Left lung (tissue), 10 donors: Measurements from ENCODE around the gene KCNN2. TPM values are rescaled to one million over a fixed set of nuclear protein-coding genes. Genes with fewer than 3 reads are reported as not detected.

Experiments
- ATAC-seq: fragments of 200-7000 bp; cut with Tn5 transposase; one replicate; pipeline ENCODE4 v1.9.1; 2020; ENCODE audit warnings: moderate library complexity
- DNase-seq, 4 donors: peaks; one replicate each; pipeline ENCODE4 v3.0.0-alpha.2; 2013 to 2020
- H3K27ac ChIP-seq, 2 donors: fragments of 200-600 bp; sonication (generic) in 1 of 2; one replicate each; pipeline versions ENCODE4 v1.5.0 to v1.8.0; 2020 to 2021
- H3K27me3 ChIP-seq, 2 donors: fragments of 200-600 bp; sonication (generic) in 1 of 2; one replicate each; pipeline versions ENCODE4 v1.5.0 to v1.8.0; 2020 to 2021
- H3K36me3 ChIP-seq, 2 donors: fragments of 200-600 bp; sonication (generic) in 1 of 2; one replicate each; pipeline versions ENCODE4 v1.5.0 to v1.8.0; 2020 to 2021
- H3K4me1 ChIP-seq, 2 donors: fragments of 200-600 bp; one replicate each; pipeline ENCODE4 v1.8.0; 2021
- H3K4me3 ChIP-seq, 2 donors: fragments of 200-600 bp; sonication (generic) in 1 of 2; one replicate each; pipeline versions ENCODE4 v1.5.0 to v1.8.0; 2020 to 2021; ENCODE audit warnings: mild to moderate bottlenecking in 1 of 2
- H3K9me3 ChIP-seq, 2 donors: fragments of 200-600 bp; sonication (generic) in 1 of 2; one replicate each; pipeline versions ENCODE4 v1.5.0 to v1.8.0; 2020 to 2021
- intact Hi-C, 2 donors: fragments of 100-400 bp; cut with DNase I; formaldehyde crosslinking; loops; one replicate each; pipeline versions ENCODE4 v1.11.2 to v1.14.2; 2022
- polyA plus RNA-seq, 6 donors: library from polyadenylated mRNA; unstranded; fragments of 120-200 nt; gene quantifications; one replicate each; pipeline ENCODE4 v1.2.1, GENCODE V29; 2013; ENCODE audit not compliant: insufficient read length in 6 of 6
- total RNA-seq, 2 donors: library from RNA; stranded (reverse); fragmentation: NEBNext Ultra II Directional; extraction: Animal tissue kit (Norgen Biotek cat#: 25700); gene quantifications; one replicate each; pipeline ENCODE4 v1.2.1, GENCODE V29; 2021
- TF ChIP-seq, protein P1 (sequence below), 2 donors: fragments of 200-600 bp; sonication (generic) in 1 of 2; IDR thresholded peaks; one replicate each; pipeline versions ENCODE4 v1.5.0 to v1.8.0; 2021; ENCODE audit warnings: antibody characterized with exemption in 2 of 2
- donor health status: DM: no; HTN: yes; CAD: no.
- donor health status: DM: no; HTN: no; CAD: no.

Gene KCNN2
- total and polyA plus RNA-seq, 8 donors: 2.0 to 4.8 (median 3.2) TPM

DNA sequence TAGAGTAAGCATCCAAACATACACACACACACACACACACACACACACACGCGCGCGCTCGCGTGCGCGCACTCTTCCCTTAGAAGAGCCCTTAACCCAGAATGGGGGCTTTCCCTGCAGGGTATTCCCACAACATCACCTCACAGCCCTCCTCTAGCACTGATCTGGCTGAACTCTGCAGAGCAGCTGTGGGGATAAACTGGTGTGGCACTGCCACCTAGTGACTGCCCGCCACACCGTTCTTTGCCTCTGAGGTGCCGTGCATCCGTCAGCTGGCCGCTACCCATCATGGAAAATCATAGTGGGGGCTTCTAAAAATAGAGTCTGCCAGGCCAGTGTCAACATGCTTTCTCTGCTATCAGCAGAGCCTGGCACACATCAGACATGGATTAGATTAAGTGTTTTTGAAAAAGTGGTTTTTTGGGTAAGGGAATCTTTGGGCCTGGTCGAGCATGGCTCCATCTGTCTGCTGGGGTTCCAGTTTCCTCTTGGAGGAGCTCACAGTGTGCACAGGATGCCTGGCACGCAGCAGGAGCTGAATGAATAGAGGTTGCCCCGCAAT is 88.1 kb downstream of the KCNN2 start:
- Histone ChIP-seq H3K4me3 (no peak overlapping the region), H3K4me1 (no peaks in the 10 kb centered on the region), H3K27me3 (no peaks in the 10 kb centered on the region), H3K27ac (no peak overlapping the region), H3K9me3 (no peaks in the 10 kb centered on the region), H3K36me3 (no peaks in the 10 kb centered on the region)
- ATAC-seq: peak; percentile 99
- DNase-seq: peak; percentile 52 to 79 (median 66)
- TF ChIP-seq, protein P1, sequence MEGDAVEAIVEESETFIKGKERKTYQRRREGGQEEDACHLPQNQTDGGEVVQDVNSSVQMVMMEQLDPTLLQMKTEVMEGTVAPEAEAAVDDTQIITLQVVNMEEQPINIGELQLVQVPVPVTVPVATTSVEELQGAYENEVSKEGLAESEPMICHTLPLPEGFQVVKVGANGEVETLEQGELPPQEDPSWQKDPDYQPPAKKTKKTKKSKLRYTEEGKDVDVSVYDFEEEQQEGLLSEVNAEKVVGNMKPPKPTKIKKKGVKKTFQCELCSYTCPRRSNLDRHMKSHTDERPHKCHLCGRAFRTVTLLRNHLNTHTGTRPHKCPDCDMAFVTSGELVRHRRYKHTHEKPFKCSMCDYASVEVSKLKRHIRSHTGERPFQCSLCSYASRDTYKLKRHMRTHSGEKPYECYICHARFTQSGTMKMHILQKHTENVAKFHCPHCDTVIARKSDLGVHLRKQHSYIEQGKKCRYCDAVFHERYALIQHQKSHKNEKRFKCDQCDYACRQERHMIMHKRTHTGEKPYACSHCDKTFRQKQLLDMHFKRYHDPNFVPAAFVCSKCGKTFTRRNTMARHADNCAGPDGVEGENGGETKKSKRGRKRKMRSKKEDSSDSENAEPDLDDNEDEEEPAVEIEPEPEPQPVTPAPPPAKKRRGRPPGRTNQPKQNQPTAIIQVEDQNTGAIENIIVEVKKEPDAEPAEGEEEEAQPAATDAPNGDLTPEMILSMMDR (IDR thresholded peaks at IDR 0.05): peak; percentile 55 to 77
- intact Hi-C loops: no loop called here

DNA sequence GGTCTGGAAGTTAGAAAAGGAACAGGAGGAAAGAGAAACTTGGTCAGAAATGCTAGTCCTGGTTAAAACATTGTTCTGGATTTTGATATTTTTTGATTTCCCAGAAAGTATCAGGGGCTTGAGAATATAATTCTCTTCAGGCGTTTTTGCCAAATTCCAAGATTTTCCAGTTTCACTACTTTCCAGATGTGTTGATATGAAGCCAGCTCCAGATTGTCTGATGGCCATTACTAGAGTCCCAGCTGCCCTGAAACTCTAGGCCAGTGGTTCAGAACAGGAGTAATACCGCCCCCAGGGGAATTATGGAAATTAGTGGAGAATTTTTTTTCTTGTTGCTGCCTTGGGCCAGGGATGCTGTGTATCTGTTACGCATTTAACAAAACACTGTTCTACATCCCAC is 88.6 kb downstream of the KCNN2 start:
- intact Hi-C loops: no loop called here
- ATAC-seq (no peak), DNase-seq (peak in 2 of 4 donors; percentile 8 to 18)
- no peak overlapping the region for H3K4me3 ChIP-seq
- H3K4me1 ChIP-seq: no peaks in the 10 kb centered on the region
- H3K27ac ChIP-seq: no peak overlapping the region
- no peaks in the 10 kb centered on the region for H3K9me3 ChIP-seq
- H3K36me3 ChIP-seq: no peaks in the 10 kb centered on the region
- no peaks in the 10 kb centered on the region for H3K27me3 ChIP-seq
- TF ChIP-seq, protein P1 (IDR thresholded peaks at IDR 0.05): no peak

DNA sequence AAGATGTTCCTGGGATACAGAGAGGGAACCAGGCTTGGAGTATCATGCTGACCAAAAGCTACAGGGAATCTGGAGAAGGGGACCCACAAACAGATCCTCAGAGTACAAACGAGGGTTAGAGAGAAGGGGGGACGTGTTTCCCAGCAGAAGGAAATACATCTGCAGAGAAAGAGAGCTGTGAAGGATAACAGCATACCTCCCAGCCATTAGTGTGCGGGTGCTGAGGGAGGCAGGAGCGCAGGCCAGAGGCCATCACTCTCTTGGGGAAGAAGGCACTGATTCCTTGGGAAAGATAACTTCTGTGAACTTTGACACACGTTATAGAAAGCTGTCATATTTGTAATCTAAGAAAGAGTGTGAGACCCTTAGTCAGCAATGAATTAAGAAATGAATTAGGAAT is 96.9 kb downstream of the KCNN2 start:
- H3K27ac ChIP-seq: no peak overlapping the region
- DNase-seq (no peak), ATAC-seq (no peak)
- H3K9me3 ChIP-seq: no peaks in the 10 kb centered on the region
- no peaks in the 10 kb centered on the region for H3K36me3 ChIP-seq
- TF ChIP-seq, protein P1 (IDR thresholded peaks at IDR 0.05): no peak
- H3K27me3 ChIP-seq: no peaks in the 10 kb centered on the region
- intact Hi-C loops: no loop called here
- no peaks in the 10 kb centered on the region for H3K4me1 ChIP-seq
- H3K4me3 ChIP-seq: no peak overlapping the region

DNA sequence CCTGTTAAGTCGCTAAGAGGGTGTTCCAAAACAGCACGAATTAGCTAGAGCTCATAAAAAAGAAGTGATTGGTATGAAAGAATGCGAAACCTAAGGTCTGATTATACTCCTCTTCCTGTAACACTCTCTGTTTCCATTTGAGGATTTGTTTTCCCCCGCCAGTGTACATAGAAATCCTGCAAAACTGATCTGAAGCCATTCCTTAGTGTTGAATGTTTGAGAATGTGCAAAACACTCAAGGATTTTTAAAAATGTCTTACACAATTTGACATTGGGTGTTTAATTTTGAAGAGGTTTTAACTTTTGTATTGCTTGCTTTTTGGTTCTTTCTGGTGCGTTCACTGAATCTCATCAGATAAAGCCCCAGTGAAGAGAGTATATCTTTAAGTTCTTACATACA is 105.3 kb downstream of the KCNN2 start:
- ATAC-seq (peak; percentile 76), DNase-seq (no peak)
- Histone ChIP-seq H3K4me1 (no peaks in the 10 kb centered on the region), H3K4me3 (no peak overlapping the region), H3K27ac (no peak overlapping the region), H3K36me3 (no peaks in the 10 kb centered on the region), H3K9me3 (no peaks in the 10 kb centered on the region), H3K27me3 (no peaks in the 10 kb centered on the region)
- TF ChIP-seq, protein P1 (IDR thresholded peaks at IDR 0.05): no peak
- intact Hi-C loops: no loop called here

DNA sequence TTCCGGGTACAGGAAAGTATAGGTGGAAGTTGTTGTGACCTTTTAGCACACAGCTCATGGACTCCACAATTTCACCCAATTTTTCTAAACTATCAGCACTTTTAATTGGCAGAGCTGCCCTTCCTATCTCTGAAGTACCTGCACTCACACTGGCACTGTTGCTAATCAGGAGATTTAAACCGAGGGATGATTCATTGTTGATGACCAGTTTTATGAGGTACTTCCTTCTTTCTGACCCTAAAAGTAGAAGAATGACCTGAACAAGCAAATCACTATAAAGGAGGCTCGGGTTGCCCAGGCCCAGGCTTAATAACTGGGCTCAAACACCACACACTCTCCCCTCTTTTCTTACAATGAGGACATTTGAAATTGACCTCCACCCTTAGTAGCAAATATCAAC is 105.9 kb downstream of the KCNN2 start:
- Histone ChIP-seq H3K4me3 (no peak overlapping the region), H3K4me1 (no peaks in the 10 kb centered on the region), H3K36me3 (no peaks in the 10 kb centered on the region), H3K27ac (no peak overlapping the region), H3K27me3 (no peaks in the 10 kb centered on the region), H3K9me3 (no peaks in the 10 kb centered on the region)
- ATAC-seq: peak; percentile 68
- TF ChIP-seq, protein P1 (IDR thresholded peaks at IDR 0.05): no peak
- intact Hi-C loops: no loop called here
- DNase-seq: no peak
